Neuronal stem cell (in vitro differentiated cells): ENCODE results near the gene HLA-DOA.

Source experiments
- DNase-seq: peaks from one replicate; pipeline ENCODE4 v3.0.0-alpha.2; 2013; ENCODE audit warnings: low spot score
- H2AFZ ChIP-seq: one replicate; pipeline ENCODE4 v1.6.1; 2013; ENCODE audit warnings: mild to moderate bottlenecking, low read length, inconsistent platforms
- H2AK5ac ChIP-seq: 2 replicates; pipeline ENCODE4 v1.6.1; 2013; ENCODE audit warnings: low read depth, mild to moderate bottlenecking, inconsistent platforms, low read length, moderate library complexity, mixed read lengths
- H2BK120ac ChIP-seq: 2 replicates; pipeline ENCODE4 v1.6.1; 2013; ENCODE audit warnings: low read depth, mild to moderate bottlenecking, inconsistent platforms, low read length, moderate library complexity, mixed read lengths
- H2BK12ac ChIP-seq: one replicate; pipeline ENCODE4 v1.6.1; 2013; ENCODE audit warnings: low read length, inconsistent platforms
- H2BK15ac ChIP-seq: 2 replicates; pipeline ENCODE4 v1.6.1; 2013; ENCODE audit warnings: mild to moderate bottlenecking, low read length, inconsistent platforms, mixed read lengths
- H2BK5ac ChIP-seq: one replicate; pipeline ENCODE4 v1.6.1; 2013; ENCODE audit warnings: inconsistent platforms, mild to moderate bottlenecking, low read length, moderate library complexity
- H3K14ac ChIP-seq: one replicate; pipeline ENCODE4 v1.6.1; 2013; ENCODE audit warnings: low read length, inconsistent platforms
- H3K18ac ChIP-seq: 2 replicates; pipeline ENCODE4 v1.6.1; 2013; ENCODE audit warnings: low read length, inconsistent platforms
- H3K23ac ChIP-seq: 2 replicates; pipeline ENCODE4 v1.6.1; 2013; ENCODE audit warnings: low read depth, mild to moderate bottlenecking, mixed read lengths, low read length, inconsistent platforms; ENCODE audit not compliant: poor library complexity
- H3K27ac ChIP-seq: replicated peaks from 3 replicates; pipeline ENCODE4 v1.5.1; 2013; ENCODE audit warnings: low read length, inconsistent platforms
- H3K27me3 ChIP-seq, 3 experiments: 2 replicates each; pipeline ENCODE4 v1.6.1; 2013; ENCODE audit warnings: low read length in 3 of 3, mild to moderate bottlenecking in 2 of 3, inconsistent platforms in 1 of 3, low read depth in 1 of 3, mixed read lengths in 1 of 3, moderate library complexity in 1 of 3; ENCODE audit not compliant: control insufficient read depth in 3 of 3, insufficient read depth in 3 of 3
- H3K36me3 ChIP-seq, 2 donors: replicated peaks in 1 of 2; 2 replicates each; pipeline ENCODE4 v1.6.1; 2013; ENCODE audit warnings: low read length in 2 of 2; ENCODE audit not compliant: control insufficient read depth in 2 of 2, insufficient read depth in 2 of 2
- H3K4ac ChIP-seq: 2 replicates; pipeline ENCODE4 v1.6.1; 2013; ENCODE audit warnings: inconsistent platforms, mild to moderate bottlenecking, low read length, moderate library complexity
- H3K4me1 ChIP-seq, 2 donors: 1 replicate in 1 of 2; 2 replicates in 1 of 2; pipeline ENCODE4 v1.6.1; 2013; ENCODE audit warnings: low read length in 2 of 2, low read depth in 1 of 2; ENCODE audit not compliant: control insufficient read depth in 2 of 2, insufficient read depth in 1 of 2
- H3K4me2 ChIP-seq: one replicate; pipeline ENCODE4 v1.6.1; 2013; ENCODE audit warnings: mild to moderate bottlenecking, low read length, inconsistent platforms; ENCODE audit not compliant: insufficient read depth, poor library complexity, severe bottlenecking
- H3K4me3 ChIP-seq, 2 donors: 2 replicates each; pipeline ENCODE4 v1.5.1; 2013; ENCODE audit warnings: low read length in 2 of 2, mild to moderate bottlenecking in 2 of 2, inconsistent platforms in 1 of 2, moderate library complexity in 1 of 2
- H3K79me1 ChIP-seq: one replicate; pipeline ENCODE4 v1.6.1; 2013; ENCODE audit warnings: low read depth, mild to moderate bottlenecking, inconsistent platforms, low read length, moderate library complexity
- H3K9ac ChIP-seq: one replicate; pipeline ENCODE4 v1.6.1; 2013; ENCODE audit warnings: mild to moderate bottlenecking, low read depth, low read length, inconsistent platforms; ENCODE audit not compliant: poor library complexity
- H3K9me3 ChIP-seq, 2 donors: replicated peaks in 1 of 2; 2 replicates each; pipeline versions ENCODE3 to v1.6.1; 2013; ENCODE audit warnings: low read length in 2 of 2, mild to moderate bottlenecking in 2 of 2, inconsistent platforms in 1 of 2, low read depth in 1 of 2, mixed read lengths in 1 of 2, moderate library complexity in 1 of 2; ENCODE audit not compliant: control insufficient read depth in 2 of 2, insufficient read depth in 1 of 2
- H4K8ac ChIP-seq: one replicate; pipeline ENCODE4 v1.6.1; 2013; ENCODE audit warnings: low read depth, mild to moderate bottlenecking, inconsistent platforms, low read length, moderate library complexity
- H4K91ac ChIP-seq: one replicate; pipeline ENCODE4 v1.6.1; 2013; ENCODE audit warnings: low read length, low read depth, mild to moderate bottlenecking, inconsistent platforms; ENCODE audit not compliant: poor library complexity
- WGBS, 2 donors: extraction: QIAGEN DNeasy Blood & Tissue Kit; methylation state at CpG; one replicate each; pipeline ENCODE4 v1.1.7; 2013; ENCODE audit warnings: missing lambda C conversion rate in 2 of 2, mixed read lengths in 1 of 2; ENCODE audit not compliant: insufficient read length in 2 of 2, insufficient replicate concordance in 1 of 2; ENCODE audit errors: extremely low coverage in 2 of 2; 5-methylcytosine and 5-hydroxymethylcytosine counted together

HLA-DOA gene

GRCh38 chr6:32977272-32977952 lies 32.0 kb downstream of the HLA-DOA start:
- peaks cover 70 to 100% of the 10 kb centered on the region in 2 donors for H3K36me3 ChIP-seq
- WGBS, 2 donors = no CpG with 5 or more reads among the region's 10 CpGs
- DNase-seq = no peak
- H2AFZ ChIP-seq = no peak overlapping the region
- no peak overlapping the region for H3K18ac ChIP-seq
- H2AK5ac ChIP-seq = no peak overlapping the region
- no peak overlapping the region for H3K14ac ChIP-seq
- H4K8ac ChIP-seq = no peak overlapping the region
- H3K4me1 ChIP-seq = peaks cover 1 to 3% of the 10 kb centered on the region in 2 donors
- H3K4ac ChIP-seq = no peak overlapping the region
- H4K91ac ChIP-seq = no peak overlapping the region
- no peaks in the 10 kb centered on the region for H3K9me3 ChIP-seq
- no peak overlapping the region for H3K9ac ChIP-seq
- H2BK120ac ChIP-seq = no peak overlapping the region
- H2BK12ac ChIP-seq = no peak overlapping the region
- H3K4me2 ChIP-seq = no peak overlapping the region
- peaks cover 12% of the 10 kb centered on the region for H3K79me1 ChIP-seq
- no peak overlapping the region for H3K4me3 ChIP-seq
- H3K27ac ChIP-seq = no peak overlapping the region
- no peak overlapping the region for H2BK5ac ChIP-seq
- no peaks in the 10 kb centered on the region for H3K27me3 ChIP-seq
- H2BK15ac ChIP-seq = no peak overlapping the region
- H3K23ac ChIP-seq = no peak overlapping the region

GRCh38 chr6:32976334-32977069 lies 32.9 kb downstream of the HLA-DOA start:
- Histone ChIP-seq H3K36me3 (peaks cover 70 to 95% of the 10 kb centered on the region in 2 donors), H4K8ac (no peak overlapping the region), H3K9ac (no peak overlapping the region), H3K4me2 (no peak overlapping the region), H3K27me3 (no peaks in the 10 kb centered on the region), H2BK12ac (no peak overlapping the region), H3K4ac (no peak overlapping the region), H2AK5ac (no peak overlapping the region), H3K79me1 (peaks cover 12% of the 10 kb centered on the region), H3K23ac (peak overlapping the region; percentile 13), H3K14ac (no peak overlapping the region), H3K18ac (no peak overlapping the region), H3K4me1 (peaks cover 3% of the 10 kb centered on the region in 2 donors), H3K9me3 (no peaks in the 10 kb centered on the region), H2BK5ac (no peak overlapping the region), H2BK120ac (no peak overlapping the region), H4K91ac (no peak overlapping the region), H3K4me3 (no peak overlapping the region), H2BK15ac (no peak overlapping the region), H3K27ac (no peak overlapping the region), H2AFZ (no peak overlapping the region)
- DNase-seq = no peak
- no CpG with 5 or more reads among the region's 7 CpGs for WGBS, 2 donors

- H3K36me3 ChIP-seq = peaks cover 68 to 92% of the 10 kb centered on the region in 2 donors
- H2BK15ac ChIP-seq = no peak overlapping the region
- no peak overlapping the region for H3K18ac ChIP-seq
- no peaks in the 10 kb centered on the region for H3K27me3 ChIP-seq
- no peak for DNase-seq
- no peak overlapping the region for H2AFZ ChIP-seq
- no peak overlapping the region for H2BK5ac ChIP-seq
- H2BK120ac ChIP-seq = no peak overlapping the region
- H3K9me3 ChIP-seq = no peaks in the 10 kb centered on the region
- H2AK5ac ChIP-seq = no peak overlapping the region
- H3K79me1 ChIP-seq = peaks cover 12% of the 10 kb centered on the region
- WGBS, 2 donors = no CpG with 5 or more reads among the region's 2 CpGs
- H3K23ac ChIP-seq = no peak overlapping the region
- H4K91ac ChIP-seq = no peak overlapping the region
- H3K4me2 ChIP-seq = no peak overlapping the region
- H3K14ac ChIP-seq = no peak overlapping the region
- H3K27ac ChIP-seq = no peak overlapping the region
- no peak overlapping the region for H3K4ac ChIP-seq
- H3K9ac ChIP-seq = no peak overlapping the region
- peaks cover 3 to 7% of the 10 kb centered on the region in 2 donors for H3K4me1 ChIP-seq
- H3K4me3 ChIP-seq = no peak overlapping the region
- H2BK12ac ChIP-seq = no peak overlapping the region
- H4K8ac ChIP-seq = no peak overlapping the region
Observed at GRCh38 chr6:32975886-32976285, 33.5 kb downstream of the HLA-DOA start.

GRCh38 chr6:32974541-32975308 lies 34.7 kb downstream of the HLA-DOA start:
- H3K4me1 ChIP-seq = peaks cover 3 to 7% of the 10 kb centered on the region in 2 donors
- peaks cover 57 to 81% of the 10 kb centered on the region in 2 donors for H3K36me3 ChIP-seq
- H3K18ac ChIP-seq = no peak overlapping the region
- WGBS, 2 donors = no CpG with 5 or more reads among the region's 14 CpGs
- no peaks in the 10 kb centered on the region for H3K27me3 ChIP-seq
- no peak for DNase-seq
- no peak overlapping the region for H2BK120ac ChIP-seq
- H3K14ac ChIP-seq = no peak overlapping the region
- H3K9me3 ChIP-seq = no peaks in the 10 kb centered on the region
- H4K8ac ChIP-seq = no peak overlapping the region
- H3K27ac ChIP-seq = no peak overlapping the region
- H2BK15ac ChIP-seq = no peak overlapping the region
- H3K4me3 ChIP-seq = peak overlapping the region; percentile 81 to 83
- peak overlapping the region; percentile 81 for H3K9ac ChIP-seq
- peaks cover 5% of the 10 kb centered on the region for H3K79me1 ChIP-seq
- no peak overlapping the region for H2AFZ ChIP-seq
- H3K23ac ChIP-seq = no peak overlapping the region
- H3K4ac ChIP-seq = no peak overlapping the region
- H2BK12ac ChIP-seq = no peak overlapping the region
- H2BK5ac ChIP-seq = no peak overlapping the region
- no peak overlapping the region for H2AK5ac ChIP-seq
- no peak overlapping the region for H4K91ac ChIP-seq
- H3K4me2 ChIP-seq = peak overlapping the region; percentile 83
